GM12873 (cell line): ENCODE measurements around the gene ZFP36L2.
A peak's percentile ranks its signal among the peaks of the same experiment; 100 is the strongest.

Experiments
- TF ChIP-seq, protein P1 (sequence below): IDR thresholded peaks from 2 replicates; pipeline ENCODE4 v1.5.1; 2012; ENCODE audit warnings: low read depth, mild to moderate bottlenecking, moderate library complexity, low read length, control low read depth; ENCODE audit not compliant: insufficient read depth; ENCODE audit errors: missing control alignments

Gene ZFP36L2

DNA sequence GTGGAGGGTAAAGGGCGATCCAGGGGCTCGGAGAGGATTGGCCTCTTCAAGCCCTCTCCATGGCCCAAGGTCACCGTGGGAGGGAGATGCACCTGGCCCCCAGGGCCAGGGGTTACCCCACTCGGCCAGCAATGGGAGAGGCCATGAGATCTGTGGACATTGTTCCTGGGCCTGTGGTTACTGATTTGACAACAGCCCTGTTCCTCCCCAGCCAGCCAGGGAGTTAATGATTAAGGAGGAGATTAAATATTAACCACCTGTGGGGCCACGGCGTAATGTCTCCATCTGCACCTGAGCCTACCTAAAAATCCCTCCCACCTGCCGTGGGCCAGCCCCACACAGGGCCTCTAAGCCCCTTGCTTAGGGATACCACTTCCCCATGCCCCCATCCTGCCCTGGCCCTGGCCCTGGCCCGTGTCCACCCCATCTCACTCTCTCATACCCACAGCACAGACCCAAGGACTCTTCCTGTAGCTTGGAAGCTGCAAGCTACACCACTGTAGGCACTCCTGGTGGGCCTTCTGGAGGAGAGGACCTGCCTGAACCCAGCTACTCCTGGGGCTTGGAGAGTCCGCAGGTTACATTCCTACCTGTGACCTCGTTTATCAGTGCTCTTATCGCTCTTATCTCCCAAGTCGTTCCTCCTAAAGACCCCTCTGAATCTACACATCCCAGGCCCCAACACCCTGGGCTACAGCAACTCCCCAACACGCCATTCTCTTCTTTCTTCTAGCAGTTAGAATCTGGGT is 32.1 kb downstream of the ZFP36L2 start:
- TF ChIP-seq, protein P1, sequence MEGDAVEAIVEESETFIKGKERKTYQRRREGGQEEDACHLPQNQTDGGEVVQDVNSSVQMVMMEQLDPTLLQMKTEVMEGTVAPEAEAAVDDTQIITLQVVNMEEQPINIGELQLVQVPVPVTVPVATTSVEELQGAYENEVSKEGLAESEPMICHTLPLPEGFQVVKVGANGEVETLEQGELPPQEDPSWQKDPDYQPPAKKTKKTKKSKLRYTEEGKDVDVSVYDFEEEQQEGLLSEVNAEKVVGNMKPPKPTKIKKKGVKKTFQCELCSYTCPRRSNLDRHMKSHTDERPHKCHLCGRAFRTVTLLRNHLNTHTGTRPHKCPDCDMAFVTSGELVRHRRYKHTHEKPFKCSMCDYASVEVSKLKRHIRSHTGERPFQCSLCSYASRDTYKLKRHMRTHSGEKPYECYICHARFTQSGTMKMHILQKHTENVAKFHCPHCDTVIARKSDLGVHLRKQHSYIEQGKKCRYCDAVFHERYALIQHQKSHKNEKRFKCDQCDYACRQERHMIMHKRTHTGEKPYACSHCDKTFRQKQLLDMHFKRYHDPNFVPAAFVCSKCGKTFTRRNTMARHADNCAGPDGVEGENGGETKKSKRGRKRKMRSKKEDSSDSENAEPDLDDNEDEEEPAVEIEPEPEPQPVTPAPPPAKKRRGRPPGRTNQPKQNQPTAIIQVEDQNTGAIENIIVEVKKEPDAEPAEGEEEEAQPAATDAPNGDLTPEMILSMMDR = no peak

DNA sequence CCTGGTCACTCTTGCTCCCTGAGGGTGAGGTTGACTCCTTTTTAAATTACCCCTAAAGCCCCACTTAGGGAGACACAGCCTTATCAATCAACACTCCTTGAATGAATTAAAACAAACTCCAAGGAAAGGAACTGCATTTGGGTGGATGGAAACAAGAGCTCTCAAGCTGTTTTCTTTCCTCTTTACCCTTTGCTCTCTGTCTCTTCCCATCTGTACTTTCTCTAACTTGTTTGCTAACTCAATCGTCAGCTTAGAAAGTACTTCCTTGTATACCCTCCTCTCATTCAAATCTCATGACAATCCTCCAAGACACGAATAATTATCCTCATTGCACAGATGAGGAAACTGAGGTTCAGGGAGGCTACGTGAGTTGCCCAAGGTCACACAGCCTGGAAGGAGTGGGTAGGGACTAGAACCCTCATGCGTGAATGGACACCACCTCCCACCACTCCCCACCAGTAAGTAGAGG is 32.7 kb downstream of the ZFP36L2 start:
- TF ChIP-seq, protein P1 = no peak

DNA sequence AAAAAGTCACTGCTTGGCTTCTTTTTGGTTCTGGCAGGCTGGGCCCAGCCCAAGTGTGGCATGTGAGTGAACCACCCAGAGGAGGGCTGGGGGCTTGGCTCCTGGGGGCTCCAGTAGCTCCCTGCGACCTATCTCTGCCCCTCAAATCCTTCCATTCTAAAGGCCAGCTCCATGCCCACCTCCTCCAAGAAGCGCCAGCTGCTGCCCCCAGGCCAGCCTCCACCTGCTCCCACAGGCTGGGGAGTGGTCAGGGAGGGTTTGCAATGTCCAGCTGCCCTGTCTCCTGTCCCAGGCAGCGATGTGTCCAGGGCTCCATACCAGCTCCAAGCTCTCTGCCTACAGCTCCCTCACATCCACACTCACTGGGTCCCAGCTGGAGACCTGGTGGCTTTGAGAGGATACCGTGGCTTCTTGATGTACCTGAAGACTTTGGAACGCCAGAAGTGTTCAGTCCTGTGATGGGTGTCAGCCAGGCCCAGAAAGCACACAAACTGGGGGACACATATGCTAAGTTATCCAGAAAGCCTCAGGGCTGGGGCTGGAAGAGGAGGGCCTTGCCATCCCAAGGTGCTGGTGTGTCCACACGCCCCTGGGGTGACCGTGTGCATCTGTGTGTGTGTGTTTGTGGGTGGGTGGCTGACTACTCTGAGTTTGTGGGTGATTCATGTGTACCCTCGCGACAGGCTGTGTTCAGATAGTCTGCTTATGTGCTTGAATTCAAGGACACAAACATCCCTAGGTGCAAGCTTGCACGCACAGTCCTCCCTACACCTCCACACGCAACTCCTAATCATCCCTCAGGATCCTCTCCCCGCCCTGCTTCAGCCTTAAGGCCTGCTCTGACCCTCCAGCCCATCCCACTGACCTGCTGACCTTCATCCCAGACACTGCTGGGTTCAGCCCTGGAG is 33.4 kb downstream of the ZFP36L2 start:
- TF ChIP-seq, protein P1 = no peak

DNA sequence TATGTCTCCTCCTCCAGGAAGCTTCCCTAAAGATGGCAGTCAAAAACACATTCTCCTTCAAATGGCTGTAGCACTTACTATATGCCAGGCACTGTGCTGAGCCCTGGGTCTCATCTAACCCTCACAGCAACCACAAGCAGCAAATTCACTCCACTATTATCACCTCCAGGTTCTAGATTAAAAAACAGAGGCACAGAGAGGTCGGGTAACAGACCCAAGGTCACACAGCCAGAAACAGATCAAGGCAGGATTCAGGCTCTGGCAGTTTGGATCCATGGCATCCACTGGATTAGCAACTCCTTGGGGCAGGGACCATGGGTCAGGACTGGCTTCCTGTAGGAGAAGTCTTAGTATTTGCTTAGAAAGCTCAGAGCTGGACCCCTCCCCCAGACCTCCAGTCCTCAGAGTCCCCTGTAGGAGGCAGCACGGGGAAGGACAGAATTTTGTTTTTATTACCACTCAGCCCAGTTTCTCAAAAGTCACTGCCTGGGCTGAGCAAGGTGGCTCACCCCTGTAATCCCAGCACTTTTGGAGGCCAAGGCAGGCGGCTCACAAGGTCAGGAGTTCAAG is 34.4 kb downstream of the ZFP36L2 start:
- TF ChIP-seq, protein P1 = peak; percentile 43

DNA sequence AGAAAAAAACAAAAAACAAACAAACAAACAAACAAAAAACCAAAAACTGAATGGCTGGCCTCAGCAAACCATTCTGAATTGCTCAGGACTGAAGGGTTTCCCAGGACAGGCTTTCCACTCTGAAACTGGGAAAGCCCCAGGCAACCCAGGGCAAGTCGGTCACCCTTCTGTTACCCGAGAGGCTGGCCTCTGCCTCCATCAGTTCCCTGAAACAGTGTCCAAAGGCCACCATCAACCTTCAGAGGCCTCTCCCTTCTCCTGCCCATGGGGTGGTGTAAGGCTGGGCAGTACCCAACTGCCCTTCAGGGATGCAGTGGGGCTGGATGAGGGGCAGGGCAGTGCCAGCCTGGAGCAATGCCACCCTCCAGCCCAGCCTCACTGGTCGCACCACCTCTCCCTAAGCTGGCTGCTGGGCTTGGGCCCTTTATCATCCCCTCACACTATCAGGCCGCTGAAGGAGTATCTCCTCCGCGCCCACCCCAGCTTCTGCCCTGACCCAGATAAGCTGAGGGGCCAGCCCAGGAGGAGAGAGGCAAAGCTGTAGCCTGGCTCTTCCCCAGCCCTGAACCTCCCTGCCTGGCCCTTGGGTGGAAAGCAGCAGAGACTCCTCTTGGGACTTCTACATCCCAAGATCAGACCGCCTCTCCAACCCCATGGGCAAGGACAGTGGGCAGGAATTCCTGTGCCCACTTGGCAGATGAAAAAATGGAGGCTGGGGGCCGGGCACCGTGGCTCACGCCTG is 35.9 kb downstream of the ZFP36L2 start:
- TF ChIP-seq, protein P1 = no peak

DNA sequence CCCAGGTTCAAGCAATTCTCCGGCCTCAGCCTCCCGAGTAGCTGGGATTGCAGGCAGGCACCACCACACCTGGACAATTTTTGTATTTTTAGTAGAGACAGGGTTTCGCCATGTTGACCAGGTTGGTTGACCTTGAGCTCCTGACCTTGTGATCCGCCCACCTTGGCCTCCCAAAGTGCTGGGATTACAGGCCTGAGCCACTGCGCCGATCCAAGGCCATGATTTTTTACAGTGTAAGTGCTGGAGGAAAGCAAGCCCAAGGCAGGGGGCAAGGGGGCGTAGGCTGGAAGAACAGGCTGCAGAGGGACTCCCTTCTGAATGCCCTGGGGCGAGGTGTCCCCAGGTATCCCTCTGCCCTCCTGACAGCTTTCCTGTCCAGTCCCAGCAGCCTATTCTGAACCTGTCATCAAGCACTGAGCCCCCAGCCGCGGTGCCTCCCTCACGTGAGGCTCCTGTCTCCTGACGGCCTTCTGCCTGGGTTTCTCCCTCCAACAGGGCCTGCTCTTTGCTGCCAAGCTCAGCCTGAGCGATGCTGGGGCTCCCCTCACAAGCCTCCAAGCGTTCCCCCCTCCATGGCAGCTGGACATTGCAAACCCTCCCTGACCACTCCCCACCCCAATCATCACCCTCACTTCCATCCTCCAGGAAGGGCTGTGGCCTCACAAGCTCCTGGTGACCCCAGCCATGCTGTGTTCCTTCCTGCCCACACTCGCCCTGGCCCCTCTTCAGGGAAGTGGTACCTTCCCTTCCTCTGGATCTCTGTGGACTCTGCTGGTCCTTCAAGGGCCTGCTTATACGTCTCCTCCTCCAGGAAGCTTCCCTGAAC is 37.6 kb downstream of the ZFP36L2 start:
- TF ChIP-seq, protein P1 = no peak
